Neural cell (in vitro differentiated cells): ENCODE data around the gene CENPX. TPM values are rescaled to one million over a fixed set of nuclear protein-coding genes. Genes with fewer than 3 reads are reported as not detected.

Experiments
- H2AFZ ChIP-seq: fragments of 200-600, 300-800 bp; sonication (generic), shearing (Covaris generic); 2 replicates; pipeline ENCODE4 v1.6.0; 2014; ENCODE audit warnings: low read depth, mild to moderate bottlenecking, antibody characterized with exemption, low read length, moderate library complexity
- H3F3A ChIP-seq: fragments of 200-600 bp; shearing (Covaris generic); 2 replicates; pipeline ENCODE4 v1.6.1; 2016; ENCODE audit warnings: mild to moderate bottlenecking, moderate library complexity, mixed read lengths, antibody characterized with exemption, low read length; ENCODE audit not compliant: insufficient read depth, poor library complexity, severe bottlenecking
- H3K27ac ChIP-seq: fragments of 200-600, 300-800 bp; sonication (generic), shearing (Covaris generic); 2 replicates; pipeline ENCODE4 v1.5.1; 2014; ENCODE audit warnings: mild to moderate bottlenecking, low read length, moderate library complexity
- H3K27me3 ChIP-seq: fragments of 300-800, 200-600 bp; sonication (generic), shearing (Covaris generic); 2 replicates; pipeline ENCODE4 v1.6.0; 2014; ENCODE audit warnings: mild to moderate bottlenecking, low read depth, low read length, moderate library complexity; ENCODE audit not compliant: insufficient read depth
- H3K36me3 ChIP-seq: fragments of 300-800, 200-600 bp; sonication (generic), shearing (Covaris generic); 2 replicates; pipeline ENCODE4 v1.5.1; 2014; ENCODE audit warnings: mild to moderate bottlenecking, antibody characterized with exemption, low read length, moderate library complexity; ENCODE audit not compliant: insufficient read depth
- H3K4me2 ChIP-seq: fragments of 300-800, 200-600 bp; sonication (generic), shearing (Covaris generic); 2 replicates; pipeline ENCODE4 v1.6.0; 2014; ENCODE audit warnings: mild to moderate bottlenecking, low read length
- H3K4me3 ChIP-seq: fragments of 300-800, 200-600 bp; sonication (generic), shearing (Covaris generic); 2 replicates; pipeline ENCODE4 v1.5.1; 2014; ENCODE audit warnings: mild to moderate bottlenecking, low read length, moderate library complexity
- H3K79me2 ChIP-seq: fragments of 200-600 bp; shearing (Covaris generic); replicated peaks from 2 replicates; pipeline ENCODE4 v1.6.0; 2014; ENCODE audit warnings: mild to moderate bottlenecking, low read length, moderate library complexity; ENCODE audit not compliant: insufficient read depth
- H3K9ac ChIP-seq: fragments of 300-800, 200-600 bp; sonication (generic), shearing (Covaris generic); 2 replicates; pipeline ENCODE4 v1.6.1; 2016; ENCODE audit warnings: mild to moderate bottlenecking, low read length, mixed read lengths
- H3K9me2 ChIP-seq: fragments of 200-600 bp; shearing (Covaris generic); 2 replicates; pipeline ENCODE4 v1.6.1; 2016; ENCODE audit warnings: mild to moderate bottlenecking, low read length, mixed read lengths; ENCODE audit not compliant: insufficient read depth
- H3K9me3 ChIP-seq: fragments of 200-600, 300-800 bp; sonication (generic), shearing (Covaris generic); 2 replicates; pipeline ENCODE4 v1.6.1; 2016; ENCODE audit warnings: mild to moderate bottlenecking, mixed run types, low read length, moderate library complexity, mixed read lengths
- H4K20me1 ChIP-seq: fragments of 200-600 bp; shearing (Covaris generic); 2 replicates; pipeline ENCODE4 v1.6.1; 2016; ENCODE audit warnings: mild to moderate bottlenecking, mixed run types; ENCODE audit not compliant: insufficient read depth
- EP300 ChIP-seq: fragments of 450-650 bp; conservative IDR thresholded peaks from 2 replicates; pipeline ENCODE4 v1.6.1; 2014; ENCODE audit warnings: antibody characterized with exemption, mild to moderate bottlenecking, moderate library complexity; ENCODE audit not compliant: poor library complexity, severe bottlenecking
- EZH2 ChIP-seq: fragments of 200-600, 300-800 bp; shearing (Covaris generic), sonication (generic); IDR thresholded peaks from 2 replicates; pipeline ENCODE4 v1.6.1; 2014; ENCODE audit warnings: antibody characterized with exemption, low read length, borderline replicate concordance, mild to moderate bottlenecking; ENCODE audit not compliant: insufficient read depth, poor library complexity, severe bottlenecking
- MXI1 ChIP-seq: fragments of 450-650 bp; conservative IDR thresholded peaks from 2 replicates; pipeline ENCODE4 v1.6.1; 2014; ENCODE audit warnings: antibody characterized with exemption, mild to moderate bottlenecking; ENCODE audit not compliant: poor library complexity, severe bottlenecking
- POLR2AphosphoS5 ChIP-seq: IDR thresholded peaks from 2 replicates; pipeline ENCODE4 v1.6.1; 2012
- RAD21 ChIP-seq: fragments of 450-650 bp; conservative IDR thresholded peaks from 2 replicates; pipeline ENCODE4 v1.6.1; 2014; ENCODE audit warnings: antibody characterized with exemption, mild to moderate bottlenecking, moderate library complexity
- SMC3 ChIP-seq: fragments of 450-650 bp; conservative IDR thresholded peaks from 2 replicates; pipeline ENCODE4 v1.6.1; 2014; ENCODE audit warnings: antibody characterized with exemption, mild to moderate bottlenecking, moderate library complexity; ENCODE audit not compliant: poor library complexity
- TAF1 ChIP-seq: IDR thresholded peaks from 2 replicates; pipeline ENCODE4 v1.6.1; 2012; ENCODE audit warnings: low read depth
- polyA plus RNA-seq: library from polyadenylated mRNA; depleted of rRNA; stranded (reverse); fragments of >200 nt; gene quantifications from 2 replicates; pipeline ENCODE4 v1.2.3, GENCODE V29; 2014
- TF ChIP-seq, protein P1 (sequence below): fragments of 450-650 bp; IDR thresholded peaks from 2 replicates; pipeline ENCODE4 v1.5.1; 2014; ENCODE audit warnings: antibody characterized with exemption, mild to moderate bottlenecking, moderate library complexity; ENCODE audit not compliant: poor library complexity, severe bottlenecking
- TF ChIP-seq, protein P2 (sequence below): IDR thresholded peaks from 2 replicates; pipeline ENCODE4 v1.6.1; 2012; ENCODE audit warnings: borderline replicate concordance

CENPX gene
- polyA plus RNA-seq, 1 donor from 2014 or later, result 205 TPM

DNA sequence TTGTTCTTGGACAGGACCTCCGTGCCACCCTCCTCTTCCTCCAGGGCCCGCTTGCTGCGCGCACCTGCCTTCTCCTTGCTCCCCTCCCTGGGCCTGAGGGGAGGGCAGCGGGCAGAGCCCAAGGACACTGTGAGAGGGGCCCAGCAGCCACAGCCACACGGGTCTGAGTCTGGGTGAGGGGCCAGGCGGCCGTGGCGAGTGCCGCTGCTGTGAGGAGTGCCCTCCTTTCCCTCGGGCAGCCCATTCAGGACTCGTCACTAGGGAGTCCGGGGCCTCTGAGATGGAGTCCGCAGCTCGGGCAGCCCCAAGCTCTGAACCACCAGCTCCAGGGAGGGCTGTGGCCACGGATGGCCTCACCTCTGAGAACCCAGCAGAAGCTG, 37.3 kb upstream of the CENPX start:
- no peaks in the 10 kb centered on the region for H4K20me1 ChIP-seq
- H3K36me3 ChIP-seq, result no peaks in the 10 kb centered on the region
- H3K9ac ChIP-seq, result no peak overlapping the region
- no peaks in the 10 kb centered on the region for H3K27me3 ChIP-seq
- no peaks in the 10 kb centered on the region for H3F3A ChIP-seq
- H3K79me2 ChIP-seq, result no peaks in the 10 kb centered on the region
- no peak overlapping the region for H3K4me2 ChIP-seq
- H3K4me3 ChIP-seq, result no peak overlapping the region
- H3K9me2 ChIP-seq, result no peaks in the 10 kb centered on the region
- TF ChIP-seq SMC3, result no peak
- TF ChIP-seq TAF1, result no peak
- TF ChIP-seq, protein P1, sequence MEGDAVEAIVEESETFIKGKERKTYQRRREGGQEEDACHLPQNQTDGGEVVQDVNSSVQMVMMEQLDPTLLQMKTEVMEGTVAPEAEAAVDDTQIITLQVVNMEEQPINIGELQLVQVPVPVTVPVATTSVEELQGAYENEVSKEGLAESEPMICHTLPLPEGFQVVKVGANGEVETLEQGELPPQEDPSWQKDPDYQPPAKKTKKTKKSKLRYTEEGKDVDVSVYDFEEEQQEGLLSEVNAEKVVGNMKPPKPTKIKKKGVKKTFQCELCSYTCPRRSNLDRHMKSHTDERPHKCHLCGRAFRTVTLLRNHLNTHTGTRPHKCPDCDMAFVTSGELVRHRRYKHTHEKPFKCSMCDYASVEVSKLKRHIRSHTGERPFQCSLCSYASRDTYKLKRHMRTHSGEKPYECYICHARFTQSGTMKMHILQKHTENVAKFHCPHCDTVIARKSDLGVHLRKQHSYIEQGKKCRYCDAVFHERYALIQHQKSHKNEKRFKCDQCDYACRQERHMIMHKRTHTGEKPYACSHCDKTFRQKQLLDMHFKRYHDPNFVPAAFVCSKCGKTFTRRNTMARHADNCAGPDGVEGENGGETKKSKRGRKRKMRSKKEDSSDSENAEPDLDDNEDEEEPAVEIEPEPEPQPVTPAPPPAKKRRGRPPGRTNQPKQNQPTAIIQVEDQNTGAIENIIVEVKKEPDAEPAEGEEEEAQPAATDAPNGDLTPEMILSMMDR, result no peak
- TF ChIP-seq RAD21, result no peak
- no peak overlapping the region for H2AFZ ChIP-seq
- no peak overlapping the region for H3K27ac ChIP-seq
- no peaks in the 10 kb centered on the region for H3K9me3 ChIP-seq

DNA sequence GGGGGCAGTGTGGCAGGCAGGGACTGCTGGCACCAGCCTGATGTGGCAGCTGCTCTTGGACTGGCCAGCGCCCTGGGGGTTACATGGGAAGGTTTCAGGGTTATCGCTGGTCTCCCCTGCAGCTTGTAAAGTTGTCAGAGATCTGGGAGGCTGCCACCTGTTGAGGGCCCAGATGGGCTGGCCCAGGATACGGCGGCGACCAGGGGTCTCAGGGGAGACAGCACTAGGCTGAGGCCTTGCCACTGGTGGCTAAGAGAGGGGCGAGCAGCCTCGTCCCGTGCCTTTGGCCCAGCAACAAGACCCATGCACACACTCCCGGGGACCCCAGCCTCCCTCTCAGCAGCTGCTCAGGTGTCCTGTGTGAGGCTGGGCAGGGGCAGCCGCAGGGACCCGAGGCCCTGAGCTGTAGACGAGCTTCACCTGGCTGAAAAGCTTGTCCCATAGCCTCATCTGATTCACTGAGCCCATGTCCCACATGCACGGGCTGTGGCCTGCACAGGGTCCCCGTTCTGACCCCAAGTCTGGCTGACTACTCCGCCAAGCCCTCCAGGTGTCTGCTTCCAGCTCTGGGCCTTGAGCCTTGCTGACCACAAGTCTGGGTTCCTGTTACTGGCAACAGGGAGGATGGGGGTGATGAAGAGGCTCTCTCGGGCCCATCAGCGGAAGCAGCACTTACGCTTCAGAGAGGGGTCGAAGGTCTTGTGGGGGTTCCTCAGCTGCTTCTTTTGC, 36.8 kb upstream of the CENPX start:
- Histone ChIP-seq H3F3A (no peaks in the 10 kb centered on the region), H3K27me3 (no peaks in the 10 kb centered on the region), H4K20me1 (no peaks in the 10 kb centered on the region), H3K36me3 (no peaks in the 10 kb centered on the region), H3K4me3 (no peak overlapping the region), H3K27ac (no peak overlapping the region), H3K9me3 (no peaks in the 10 kb centered on the region), H3K9ac (no peak overlapping the region), H3K4me2 (no peak overlapping the region), H3K79me2 (no peaks in the 10 kb centered on the region), H3K9me2 (no peaks in the 10 kb centered on the region), H2AFZ (no peak overlapping the region)
- no peak for TF ChIP-seq SMC3
- TF ChIP-seq, protein P2, sequence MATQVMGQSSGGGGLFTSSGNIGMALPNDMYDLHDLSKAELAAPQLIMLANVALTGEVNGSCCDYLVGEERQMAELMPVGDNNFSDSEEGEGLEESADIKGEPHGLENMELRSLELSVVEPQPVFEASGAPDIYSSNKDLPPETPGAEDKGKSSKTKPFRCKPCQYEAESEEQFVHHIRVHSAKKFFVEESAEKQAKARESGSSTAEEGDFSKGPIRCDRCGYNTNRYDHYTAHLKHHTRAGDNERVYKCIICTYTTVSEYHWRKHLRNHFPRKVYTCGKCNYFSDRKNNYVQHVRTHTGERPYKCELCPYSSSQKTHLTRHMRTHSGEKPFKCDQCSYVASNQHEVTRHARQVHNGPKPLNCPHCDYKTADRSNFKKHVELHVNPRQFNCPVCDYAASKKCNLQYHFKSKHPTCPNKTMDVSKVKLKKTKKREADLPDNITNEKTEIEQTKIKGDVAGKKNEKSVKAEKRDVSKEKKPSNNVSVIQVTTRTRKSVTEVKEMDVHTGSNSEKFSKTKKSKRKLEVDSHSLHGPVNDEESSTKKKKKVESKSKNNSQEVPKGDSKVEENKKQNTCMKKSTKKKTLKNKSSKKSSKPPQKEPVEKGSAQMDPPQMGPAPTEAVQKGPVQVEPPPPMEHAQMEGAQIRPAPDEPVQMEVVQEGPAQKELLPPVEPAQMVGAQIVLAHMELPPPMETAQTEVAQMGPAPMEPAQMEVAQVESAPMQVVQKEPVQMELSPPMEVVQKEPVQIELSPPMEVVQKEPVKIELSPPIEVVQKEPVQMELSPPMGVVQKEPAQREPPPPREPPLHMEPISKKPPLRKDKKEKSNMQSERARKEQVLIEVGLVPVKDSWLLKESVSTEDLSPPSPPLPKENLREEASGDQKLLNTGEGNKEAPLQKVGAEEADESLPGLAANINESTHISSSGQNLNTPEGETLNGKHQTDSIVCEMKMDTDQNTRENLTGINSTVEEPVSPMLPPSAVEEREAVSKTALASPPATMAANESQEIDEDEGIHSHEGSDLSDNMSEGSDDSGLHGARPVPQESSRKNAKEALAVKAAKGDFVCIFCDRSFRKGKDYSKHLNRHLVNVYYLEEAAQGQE, result no peak
- TF ChIP-seq RAD21, result no peak
- no peak for TF ChIP-seq MXI1
- TF ChIP-seq TAF1, result no peak
- no peak for TF ChIP-seq POLR2AphosphoS5

DNA sequence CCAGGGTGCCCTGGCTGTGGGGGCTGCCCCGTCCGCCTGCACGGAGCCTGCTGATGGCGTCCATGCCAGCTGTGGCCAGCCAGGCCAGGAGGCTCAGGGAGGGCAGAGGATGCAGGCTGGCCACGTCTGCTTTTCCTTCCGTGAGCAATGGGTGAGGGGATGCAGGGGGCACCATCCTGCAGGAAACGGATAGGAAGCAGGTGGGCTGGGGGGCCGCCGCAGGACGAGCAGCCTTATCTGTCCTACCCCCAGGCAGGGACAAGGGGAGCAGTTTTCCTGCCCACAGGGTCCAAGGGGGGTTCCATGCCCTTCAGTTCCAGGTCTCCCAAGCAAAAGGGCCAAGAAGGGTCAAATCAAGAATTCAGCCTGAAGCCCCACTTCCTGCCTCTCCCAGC, 36.2 kb upstream of the CENPX start:
- Histone ChIP-seq H3K9ac (no peak overlapping the region), H3K9me2 (no peaks in the 10 kb centered on the region), H3K79me2 (no peaks in the 10 kb centered on the region), H3F3A (no peaks in the 10 kb centered on the region), H3K9me3 (no peaks in the 10 kb centered on the region), H4K20me1 (no peaks in the 10 kb centered on the region), H2AFZ (no peak overlapping the region), H3K4me2 (no peak overlapping the region), H3K27ac (no peak overlapping the region), H3K36me3 (no peaks in the 10 kb centered on the region), H3K27me3 (no peaks in the 10 kb centered on the region), H3K4me3 (no peak overlapping the region)
- TF ChIP-seq, protein P1, result no peak
- TF ChIP-seq, protein P2, result no peak
- TF ChIP-seq MXI1 (no peak), POLR2AphosphoS5 (no peak), RAD21 (no peak), EP300 (no peak), EZH2 (no peak), SMC3 (no peak), TAF1 (no peak)
